ENCODE results near the gene AFAP1. TPM values are rescaled to one million over a fixed set of nuclear protein-coding genes. Genes with fewer than 3 reads are reported as not detected.

The AFAP1 gene
- total and polyA plus RNA-seq, 2 donors from 2014 or later = 2.6 to 26.3 TPM

DNA sequence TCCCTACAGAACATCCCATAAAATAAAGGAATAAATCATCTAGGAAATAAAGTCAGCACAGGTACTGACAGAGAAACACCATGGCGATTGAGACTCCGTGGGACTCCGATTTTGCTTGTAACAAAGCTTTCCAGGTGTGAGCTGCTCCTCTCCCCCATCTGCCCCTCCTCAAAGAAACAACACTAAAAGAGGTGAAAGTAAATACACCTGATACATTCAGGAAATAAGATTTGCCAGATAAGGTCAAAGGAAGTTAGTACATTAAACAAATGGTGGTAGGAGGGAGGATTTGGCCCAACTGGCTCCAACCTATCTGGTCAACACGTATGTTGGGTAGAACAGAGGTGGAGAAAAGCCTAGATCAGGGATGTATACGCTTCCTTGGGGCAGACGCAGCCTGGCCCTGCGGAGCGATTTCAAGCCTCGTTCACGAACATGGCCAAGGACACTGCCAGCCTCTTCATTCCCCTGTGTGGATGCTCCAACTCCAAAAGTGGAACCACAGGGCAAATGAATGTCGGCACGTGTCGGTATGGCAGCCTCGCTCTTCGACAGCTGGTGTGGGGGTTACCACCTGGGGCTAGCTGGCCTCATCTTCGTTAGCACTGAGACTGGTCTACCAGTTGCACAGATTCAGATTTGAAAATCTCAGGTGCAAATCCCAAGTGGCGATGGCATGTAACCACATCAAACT lies 162.5 kb downstream of the AFAP1 start:
- FAIRE-seq = no peak
- no peaks in the 10 kb centered on the region for H3K27me3 ChIP-seq (ENCODE audit: control insufficient read depth, insufficient read depth, low read length)
- intact Hi-C loops (cut with DNase I) = no loop called here
- no peak overlapping the region for H3K9ac ChIP-seq (ENCODE audit: low read length in 3 of 3)
- H3K27ac ChIP-seq (ENCODE audit: low read depth in 2 of 2, low read length in 2 of 2) = no peak overlapping the region
- no peak for TF ChIP-seq CTCF (IDR thresholded peaks at IDR 0.05; ENCODE audit: borderline replicate concordance, extremely low read depth, insufficient read depth)
- peaks cover 0 to 13% (median 11%) of the 10 kb centered on the region in 3 donors for H3K4me1 ChIP-seq (ENCODE audit: control insufficient read depth in 2 of 3, insufficient read depth in 2 of 3, low read depth in 1 of 3, low read length in 3 of 3)
- H3K4me3 ChIP-seq (ENCODE audit: low read length in 3 of 3) = no peak overlapping the region
- no peaks in the 10 kb centered on the region for H3K9me3 ChIP-seq (ENCODE audit: control insufficient read depth in 2 of 3, insufficient read depth in 1 of 3, low read length in 3 of 3)
- DNase-seq = peak in 2 of 5 donors; percentile 2 to 21
- H3K36me3 ChIP-seq (ENCODE audit: control insufficient read depth in 2 of 3, insufficient read depth in 3 of 3, low read length in 3 of 3) = peaks cover 0 to 11% (median 7%) of the 10 kb centered on the region in 3 donors

GRCh38 chr4:7775396-7775795 lies 164.3 kb downstream of the AFAP1 start:
- no peak overlapping the region for H3K27ac ChIP-seq (ENCODE audit: low read depth in 2 of 2, low read length in 2 of 2)

DNA sequence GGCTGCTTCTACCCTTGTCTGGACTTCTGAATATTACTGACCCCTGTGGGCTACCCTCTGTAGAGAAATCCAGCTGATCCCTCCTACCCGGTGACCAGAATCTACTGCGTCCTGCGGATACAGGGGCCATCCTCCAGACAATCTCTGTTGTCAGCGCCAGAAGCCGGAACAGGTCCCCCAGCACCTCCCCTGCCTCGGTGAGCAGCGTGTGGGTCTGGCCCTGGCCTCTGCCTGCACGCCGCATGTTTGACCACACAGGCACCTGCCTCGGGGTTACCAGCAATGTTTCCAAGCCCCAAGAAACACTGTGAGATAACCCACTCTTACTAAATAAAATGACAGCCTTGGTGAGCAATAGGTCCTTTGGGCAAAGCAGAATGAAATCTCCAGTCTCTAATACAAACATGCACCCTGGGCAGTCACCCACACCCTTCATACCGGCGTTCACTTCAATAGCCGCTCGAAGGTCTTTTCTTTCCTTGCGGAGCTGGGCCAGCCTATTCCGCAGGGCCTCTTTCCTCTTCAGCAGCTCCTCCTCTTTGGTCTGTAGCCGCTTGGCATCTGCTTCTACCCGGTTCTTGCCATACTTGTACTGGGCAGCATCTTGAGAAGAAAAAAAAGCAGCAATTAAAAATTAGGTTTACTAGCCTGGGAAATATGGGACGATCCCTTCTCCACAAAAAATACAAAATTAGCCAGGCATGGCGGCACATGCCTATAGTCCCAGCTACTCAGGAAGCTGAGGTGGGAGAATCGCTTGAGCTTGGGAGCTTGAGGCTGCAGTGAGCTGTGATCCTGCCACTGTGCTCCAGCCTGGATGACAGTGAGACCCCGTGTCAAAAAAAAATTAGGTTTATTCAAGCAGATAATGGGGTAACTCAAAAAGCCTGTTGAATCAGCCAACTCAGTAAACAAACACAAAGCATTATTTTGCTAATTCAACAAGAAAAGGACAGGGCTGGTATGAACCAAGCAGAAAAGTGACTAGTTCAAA lies 165.1 kb downstream of the AFAP1 start:
- intact Hi-C loops (cut with DNase I) = no loop called here
- no peaks in the 10 kb centered on the region for H3K27me3 ChIP-seq (ENCODE audit: control insufficient read depth, insufficient read depth, low read length)
- H3K9me3 ChIP-seq (ENCODE audit: control insufficient read depth in 2 of 3, insufficient read depth in 1 of 3, low read length in 3 of 3) = no peaks in the 10 kb centered on the region
- no peak overlapping the region for H3K9ac ChIP-seq (ENCODE audit: low read length in 3 of 3)
- no peak for FAIRE-seq
- TF ChIP-seq CTCF (IDR thresholded peaks at IDR 0.05; ENCODE audit: borderline replicate concordance, extremely low read depth, insufficient read depth) = no peak
- DNase-seq = peak in 1 of 5 donors; percentile 30
- H3K4me1 ChIP-seq (ENCODE audit: control insufficient read depth in 2 of 3, insufficient read depth in 2 of 3, low read depth in 1 of 3, low read length in 3 of 3) = peaks cover 0 to 5% (median 3%) of the 10 kb centered on the region in 3 donors
- no peak overlapping the region for H3K4me3 ChIP-seq (ENCODE audit: low read length in 3 of 3)
- no peak overlapping the region for H3K27ac ChIP-seq (ENCODE audit: low read depth in 2 of 2, low read length in 2 of 2)
- peaks cover 0 to 12% (median 7%) of the 10 kb centered on the region in 3 donors for H3K36me3 ChIP-seq (ENCODE audit: control insufficient read depth in 2 of 3, insufficient read depth in 3 of 3, low read length in 3 of 3)

More at GRCh38 chr4:7775396-7775795, 164.3 kb downstream of the AFAP1 start:
- FAIRE-seq (no peak), DNase-seq (peak in 2 of 5 donors; percentile 18 to 29)
- H3K4me3 ChIP-seq (ENCODE audit: low read length in 3 of 3) = no peak overlapping the region
- H3K9ac ChIP-seq (ENCODE audit: low read length in 3 of 3) = no peak overlapping the region
- no peaks in the 10 kb centered on the region for H3K27me3 ChIP-seq (ENCODE audit: control insufficient read depth, insufficient read depth, low read length)
- TF ChIP-seq CTCF (IDR thresholded peaks at IDR 0.05; ENCODE audit: borderline replicate concordance, extremely low read depth, insufficient read depth) = no peak
- intact Hi-C loops (cut with DNase I) = no loop called here
- peaks cover 0 to 12% (median 7%) of the 10 kb centered on the region in 3 donors for H3K36me3 ChIP-seq (ENCODE audit: control insufficient read depth in 2 of 3, insufficient read depth in 3 of 3, low read length in 3 of 3)
- H3K4me1 ChIP-seq (ENCODE audit: control insufficient read depth in 2 of 3, insufficient read depth in 2 of 3, low read depth in 1 of 3, low read length in 3 of 3) = peaks cover 0 to 5% (median 5%) of the 10 kb centered on the region in 3 donors
- no peaks in the 10 kb centered on the region for H3K9me3 ChIP-seq (ENCODE audit: control insufficient read depth in 2 of 3, insufficient read depth in 1 of 3, low read length in 3 of 3)

Measured in kidney (tissue), 14 donors.